Measurements from ENCODE around the gene CCL2.
"Not testable (repeated sequence)": the region's sequence is repeated elsewhere in the genome, so short reads cannot be mapped to it uniquely, and the experiment has no call there.

CCL2 gene

DNA sequence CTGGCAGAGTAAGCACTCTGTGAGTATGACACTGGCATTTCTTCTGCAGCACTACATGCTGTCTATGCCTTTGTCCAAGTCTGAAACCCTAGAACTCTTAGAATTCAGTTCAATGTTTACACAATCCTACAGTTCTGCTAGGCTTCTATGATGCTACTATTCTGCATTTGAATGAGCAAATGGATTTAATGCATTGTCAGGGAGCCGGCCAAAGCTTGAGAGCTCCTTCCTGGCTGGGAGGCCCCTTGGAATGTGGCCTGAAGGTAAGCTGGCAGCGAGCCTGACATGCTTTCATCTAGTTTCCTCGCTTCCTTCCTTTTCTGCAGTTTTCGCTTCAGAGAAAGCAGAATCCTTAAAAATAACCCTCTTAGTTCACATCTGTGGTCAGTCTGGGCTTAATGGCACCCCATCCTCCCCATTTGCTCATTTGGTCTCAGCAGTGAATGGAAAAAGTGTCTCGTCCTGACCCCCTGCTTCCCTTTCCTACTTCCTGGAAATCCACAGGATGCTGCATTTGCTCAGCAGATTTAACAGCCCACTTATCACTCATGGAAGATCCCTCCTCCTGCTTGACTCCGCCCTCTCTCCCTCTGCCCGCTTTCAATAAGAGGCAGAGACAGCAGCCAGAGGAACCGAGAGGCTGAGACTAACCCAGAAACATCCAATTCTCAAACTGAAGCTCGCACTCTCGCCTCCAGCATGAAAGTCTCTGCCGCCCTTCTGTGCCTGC is at the start of gene CCL2:
TSS of gene CCL2 (plus strand) at position 635 of the 730 bp plus-strand sequence. CDS start at position 700, 65 bp downstream.
- DNase-seq: no peak

DNA sequence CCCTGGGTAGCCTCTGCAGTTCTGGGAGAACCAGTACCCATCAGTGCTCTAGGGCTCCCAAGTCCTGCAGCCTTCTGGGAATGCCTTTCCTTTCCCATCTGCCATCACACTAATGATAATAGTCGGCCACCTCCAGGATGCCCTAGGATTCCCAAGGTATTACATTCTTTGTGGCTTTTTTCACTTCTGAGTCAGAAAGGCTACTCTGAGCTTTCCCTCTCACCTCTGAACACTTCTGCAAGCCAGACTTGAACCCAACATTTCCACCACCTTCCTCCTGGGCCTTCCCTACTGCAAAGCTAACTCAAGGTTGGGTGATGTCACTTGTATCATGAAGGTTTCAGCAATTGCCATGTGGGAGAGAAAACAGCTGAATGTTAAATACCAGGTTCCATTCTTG is 49.7 kb upstream of the CCL2 start:
- DNase-seq: no peak

DNA sequence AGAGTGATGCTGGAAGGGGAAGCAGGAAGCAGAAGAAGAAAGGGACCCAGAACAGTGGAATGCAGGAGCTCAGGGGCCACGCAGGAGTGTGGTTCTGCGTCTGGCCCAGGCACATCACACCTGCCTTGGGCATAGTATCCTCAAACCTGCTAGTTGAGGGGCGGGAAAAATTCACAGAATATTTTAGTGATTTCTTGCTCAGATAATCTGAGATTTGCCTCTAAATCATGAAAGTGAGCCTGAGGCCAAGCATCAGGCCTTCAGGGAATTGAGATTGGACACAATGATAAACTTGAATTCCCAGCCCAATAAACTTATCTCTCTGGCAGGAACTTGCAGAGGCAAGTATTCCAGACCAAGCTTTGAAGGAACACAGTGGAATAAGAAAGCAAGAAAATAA is 48.5 kb upstream of the CCL2 start:
- DNase-seq: no peak

DNA sequence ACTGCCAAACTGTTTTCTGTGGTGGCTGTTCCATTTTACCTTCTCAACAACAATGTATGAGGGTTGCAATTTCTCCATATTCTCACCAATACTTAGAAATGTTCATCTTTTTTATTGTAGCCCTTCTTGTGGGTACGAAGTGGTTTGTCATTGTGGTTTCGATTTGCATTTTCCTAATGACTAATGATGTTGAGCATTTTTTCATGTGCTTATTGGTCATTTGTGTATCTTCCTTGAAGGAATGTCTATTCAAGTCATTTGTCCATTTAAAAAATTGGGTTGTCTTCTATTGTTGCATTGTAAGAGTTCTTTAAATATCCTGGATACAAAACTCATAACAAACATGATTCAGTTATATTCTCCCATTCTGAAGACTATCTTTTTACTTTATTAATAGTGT is 47.5 kb upstream of the CCL2 start:
- no peak for DNase-seq

DNA sequence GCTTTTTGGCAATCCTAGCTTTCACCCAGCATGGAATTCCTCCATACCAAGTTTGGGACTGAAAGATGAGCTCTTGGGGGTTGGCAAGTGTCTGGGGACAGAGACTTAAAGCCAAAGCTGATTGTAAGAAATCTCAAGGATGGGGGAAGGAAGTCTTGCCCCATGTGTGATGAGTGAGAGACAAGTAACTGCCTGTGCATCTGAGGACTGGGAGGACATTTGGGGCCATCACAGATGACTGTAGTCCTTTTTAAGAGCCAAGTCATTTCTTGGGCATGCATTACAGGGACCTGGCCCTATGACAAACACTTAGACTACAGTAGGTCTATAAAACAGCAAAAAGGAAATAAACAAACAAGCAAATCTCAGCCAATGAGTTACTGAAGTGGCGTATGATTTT is 36.3 kb upstream of the CCL2 start:
- no peak for DNase-seq

DNA sequence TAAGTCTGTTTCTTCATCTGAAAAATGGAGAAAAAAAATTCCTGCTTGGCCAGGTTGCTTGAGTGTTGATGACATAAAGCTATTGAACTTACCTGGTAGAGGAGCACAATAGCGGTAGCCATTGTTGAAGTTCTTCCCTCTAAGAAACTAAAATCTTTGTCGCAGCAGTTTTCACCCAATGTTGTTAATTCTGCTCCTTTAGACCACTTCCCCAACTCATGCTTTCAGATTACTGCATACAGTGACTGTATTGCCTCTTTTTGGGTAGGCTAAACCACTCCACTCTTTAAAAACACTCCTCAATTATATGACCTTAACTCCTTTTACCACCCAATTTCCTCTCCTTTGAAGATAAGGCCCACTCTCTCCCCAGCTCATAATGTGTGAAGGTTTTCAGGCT is 35.7 kb upstream of the CCL2 start:
- no peak for DNase-seq

DNA sequence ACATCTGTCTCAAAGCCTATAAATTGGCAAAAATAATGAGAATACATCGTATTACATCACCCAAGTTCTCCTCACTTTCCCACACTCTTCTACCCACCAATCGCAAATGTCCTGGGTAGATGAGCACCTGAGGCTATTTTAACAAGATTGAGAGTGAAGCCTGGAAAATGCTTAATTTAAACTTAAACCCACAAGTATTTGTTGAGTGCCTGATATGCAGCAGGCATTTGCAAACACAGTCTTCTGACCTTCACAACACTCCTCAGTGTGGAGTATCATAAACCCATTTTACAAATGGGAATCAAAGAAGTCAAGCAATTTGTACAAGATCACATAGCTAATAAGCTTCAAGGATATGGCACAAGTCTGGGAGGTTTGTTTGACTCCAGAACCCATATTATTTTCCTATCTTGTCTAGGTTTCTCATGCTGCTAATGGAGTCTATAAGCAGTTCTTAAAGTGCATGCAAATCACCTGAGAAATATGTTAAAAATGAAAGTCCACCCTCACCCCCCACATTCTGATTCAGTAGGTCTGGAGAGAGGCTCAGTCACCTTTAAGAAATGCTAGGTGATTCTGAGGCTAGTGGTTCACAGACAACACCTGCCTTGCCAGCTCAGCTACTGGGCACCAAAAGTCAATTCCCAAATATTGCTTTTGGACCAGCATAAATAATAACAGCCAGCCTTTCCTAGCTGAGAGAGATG is 34.9 kb upstream of the CCL2 start:
- no peak for DNase-seq

DNA sequence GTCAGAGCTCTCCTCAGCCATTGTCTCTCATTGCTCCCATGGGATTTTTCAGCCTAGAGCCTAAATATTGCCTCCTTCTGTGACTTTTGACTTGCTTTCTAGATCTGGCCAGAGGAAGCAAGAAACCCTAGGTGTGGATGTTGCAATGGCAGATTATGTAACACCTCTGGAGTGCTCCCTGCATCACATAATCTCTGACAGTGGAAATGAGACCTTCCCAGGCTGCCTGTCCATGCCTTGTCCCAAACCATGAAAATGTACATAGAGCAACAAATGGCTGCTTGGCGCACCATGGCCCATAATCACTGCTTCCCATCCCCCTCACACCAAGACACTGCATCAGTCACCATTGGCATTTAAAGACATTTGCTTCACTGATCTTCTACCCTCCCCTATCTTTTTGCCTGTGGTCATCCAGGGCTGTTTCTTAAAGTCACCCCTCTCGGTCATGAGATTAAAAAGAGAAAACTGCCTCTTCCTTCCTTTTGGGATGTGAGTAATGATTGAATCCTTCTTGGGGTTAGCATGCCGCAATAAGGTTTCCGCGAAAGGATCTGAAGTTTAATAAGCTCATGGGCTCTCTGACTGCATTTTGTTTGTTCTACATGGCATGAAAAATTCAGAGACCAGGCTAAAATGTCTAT is 34.2 kb upstream of the CCL2 start:
- no peak for DNase-seq

DNA sequence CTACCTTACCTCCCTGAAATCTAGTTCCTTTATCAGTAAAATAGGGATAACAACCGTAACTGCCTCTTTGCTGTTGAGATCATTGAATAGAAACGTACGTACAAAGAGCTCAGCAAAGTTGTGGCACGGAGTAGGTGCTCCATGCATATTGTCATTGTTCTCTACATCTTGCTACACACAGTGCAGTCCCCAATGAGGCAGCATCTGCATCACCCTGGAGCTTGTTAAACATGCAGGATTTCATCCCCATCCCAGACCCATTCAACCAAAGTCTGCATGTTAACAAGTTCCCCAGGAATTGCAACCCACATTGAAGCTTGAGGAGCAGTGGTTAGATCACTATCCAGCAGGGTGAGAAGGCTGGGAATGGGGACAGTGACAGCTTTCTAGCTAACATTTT is 33.7 kb upstream of the CCL2 start:
- DNase-seq: no peak

DNA sequence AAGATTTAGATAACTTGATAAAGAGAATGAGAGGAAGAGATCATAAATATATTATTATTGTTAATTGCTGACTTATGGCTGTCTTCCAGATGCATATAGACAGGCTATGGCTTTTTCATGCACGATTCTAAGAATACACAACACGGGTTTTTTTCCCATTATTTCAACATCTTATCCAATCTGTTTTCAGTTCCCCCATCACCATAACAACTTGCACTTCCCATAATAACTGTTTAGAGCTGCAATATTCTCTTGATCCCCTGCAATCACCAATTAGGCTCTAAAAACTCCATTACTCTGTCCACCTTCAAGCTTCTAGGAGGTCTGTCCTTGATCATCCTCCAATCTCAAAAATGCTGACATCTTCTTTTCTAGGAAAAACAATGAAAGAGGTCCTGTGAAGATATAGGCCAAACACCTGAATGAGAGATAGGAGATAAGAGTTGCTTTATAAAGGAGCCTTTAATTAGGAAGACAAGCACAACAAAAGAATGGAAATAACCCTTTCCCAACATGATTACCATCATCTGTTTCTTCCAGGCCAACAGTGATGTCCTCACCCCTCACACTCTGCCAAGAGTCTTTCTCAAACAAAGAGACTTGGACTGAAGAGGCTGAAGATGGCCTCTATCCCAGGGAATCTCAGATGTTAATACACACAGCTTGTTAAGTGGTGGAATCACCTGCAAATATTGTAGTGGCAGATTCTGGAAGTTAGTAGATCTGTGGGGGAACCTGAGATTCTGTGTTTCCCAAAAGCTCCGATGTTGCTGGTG is 32.2 kb upstream of the CCL2 start:
- no peak for DNase-seq

DNA sequence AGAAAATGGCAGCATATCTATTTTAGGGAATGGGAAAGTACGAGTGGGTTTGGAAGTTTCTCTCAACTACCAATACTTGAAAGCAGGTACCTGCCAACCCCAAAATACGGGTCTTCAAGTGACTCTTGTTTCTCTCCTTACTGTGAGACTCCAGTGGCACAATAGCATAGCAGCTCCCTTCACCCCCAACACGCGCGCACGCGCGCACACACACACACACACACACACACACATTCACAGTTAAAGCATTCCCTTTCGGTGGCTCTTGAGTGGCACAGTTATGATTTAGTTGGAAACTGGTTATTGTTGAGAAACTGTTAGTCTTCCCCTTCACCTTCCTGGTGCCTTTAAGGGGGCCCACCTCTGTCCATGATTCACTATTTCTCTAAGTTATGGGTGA is 30.0 kb upstream of the CCL2 start:
- no peak for DNase-seq

DNA sequence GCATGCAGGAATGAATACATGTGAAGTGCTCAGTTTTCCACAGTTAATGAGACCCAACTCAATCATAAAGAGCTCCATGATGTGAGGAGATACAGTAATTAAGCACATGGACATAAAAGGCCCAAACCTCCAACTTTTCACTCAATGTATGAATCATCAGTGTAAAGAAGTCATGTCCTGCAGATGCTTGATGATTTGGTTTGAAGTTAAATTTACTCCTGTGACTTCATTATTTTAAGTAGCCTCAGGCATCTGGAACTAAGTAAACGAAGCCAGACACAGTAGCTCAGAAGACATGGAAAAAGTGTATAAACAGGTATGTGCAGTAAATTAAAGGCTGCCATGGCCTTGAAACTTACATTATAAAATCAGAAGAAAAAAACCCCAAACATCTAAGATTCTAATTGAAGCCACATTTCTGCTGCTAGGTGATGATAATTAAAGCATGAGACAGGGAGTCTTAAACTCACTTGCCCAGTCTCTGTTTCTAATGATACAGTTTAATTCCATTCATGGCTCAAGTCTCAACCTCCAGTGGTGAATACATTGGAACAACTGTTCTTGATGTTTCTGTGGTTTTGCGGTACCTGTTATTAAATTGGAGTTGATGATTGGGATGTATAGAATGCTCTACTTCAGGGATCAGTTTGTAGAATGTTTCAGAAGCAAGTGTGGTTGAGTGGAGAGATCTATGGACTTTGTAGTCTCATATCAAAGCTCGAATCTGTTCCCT is 28.9 kb upstream of the CCL2 start:
- DNase-seq: no peak

DNA sequence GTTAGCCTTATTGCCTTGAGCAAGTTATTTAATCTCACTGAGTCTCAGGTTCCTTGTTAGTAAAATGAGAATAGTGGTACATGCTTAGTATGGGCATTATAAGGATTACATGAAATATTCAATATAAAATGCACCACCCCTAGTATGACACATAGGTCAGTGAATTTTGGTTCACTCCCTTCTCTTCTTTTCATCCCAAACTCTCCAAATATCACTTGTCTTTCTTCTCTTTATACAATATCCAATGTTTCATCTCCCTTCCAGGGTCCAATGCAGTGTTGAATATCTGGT is 28.4 kb upstream of the CCL2 start:
- DNase-seq: no peak

DNA sequence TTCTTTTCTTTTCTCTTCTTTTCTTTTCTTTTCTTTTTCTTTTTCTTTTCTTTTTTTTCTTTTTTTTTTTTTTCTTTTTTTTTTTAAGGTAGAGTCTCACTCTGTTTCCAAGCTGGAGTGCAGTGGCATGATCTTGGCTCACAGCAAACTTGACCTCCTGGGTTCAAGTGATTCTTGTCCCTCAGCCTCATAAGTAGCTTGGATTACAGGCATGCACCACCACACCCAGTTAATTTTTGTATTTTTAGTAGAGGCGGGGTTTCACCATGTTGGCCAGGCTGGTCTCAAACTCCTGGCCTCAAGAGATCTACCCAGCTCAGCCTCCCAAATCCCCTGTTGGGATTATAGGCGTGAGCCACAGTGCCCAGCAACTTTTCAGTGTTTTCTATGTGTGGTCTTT is 27.8 kb upstream of the CCL2 start:
- not testable (repeated sequence) for DNase-seq

DNA sequence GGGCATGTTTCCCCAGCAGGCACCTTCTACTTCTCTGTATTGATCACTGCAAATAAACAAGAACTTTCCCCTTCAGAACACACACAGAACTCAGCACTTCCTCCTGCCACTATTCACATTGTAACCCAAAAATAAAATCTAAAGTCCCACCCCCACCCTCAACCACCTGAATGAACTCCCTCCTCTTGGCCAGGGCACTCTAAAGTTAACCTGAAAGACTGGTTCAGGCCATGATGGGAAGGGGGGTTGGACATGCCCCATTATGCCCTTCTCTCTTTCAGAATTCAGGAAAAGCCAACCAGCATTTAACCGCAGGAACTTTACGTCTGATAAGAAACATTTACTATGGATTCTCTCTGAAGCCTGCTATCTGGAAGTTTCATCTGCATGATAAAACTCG is 27.4 kb upstream of the CCL2 start:
- DNase-seq: no peak

DNA sequence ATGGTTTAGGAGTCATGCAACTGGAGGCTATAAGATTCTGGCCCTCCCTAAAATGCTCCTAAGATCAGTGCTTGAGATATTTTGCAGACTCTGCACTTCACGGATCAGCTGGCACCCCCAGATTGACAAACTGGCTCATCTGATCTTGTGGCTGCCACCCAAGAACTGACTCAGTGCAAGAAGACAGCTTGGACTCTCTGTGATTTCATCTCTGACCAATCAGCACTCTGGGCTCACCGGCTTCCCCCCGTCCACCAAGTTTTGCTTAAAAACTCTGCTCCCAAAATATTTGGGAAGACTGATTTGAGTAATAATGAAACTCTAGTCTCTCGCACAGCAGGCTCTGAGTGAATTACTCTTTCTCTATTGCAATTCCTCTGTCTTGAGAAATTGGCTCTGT is 26.3 kb upstream of the CCL2 start:
- DNase-seq: no peak

DNA sequence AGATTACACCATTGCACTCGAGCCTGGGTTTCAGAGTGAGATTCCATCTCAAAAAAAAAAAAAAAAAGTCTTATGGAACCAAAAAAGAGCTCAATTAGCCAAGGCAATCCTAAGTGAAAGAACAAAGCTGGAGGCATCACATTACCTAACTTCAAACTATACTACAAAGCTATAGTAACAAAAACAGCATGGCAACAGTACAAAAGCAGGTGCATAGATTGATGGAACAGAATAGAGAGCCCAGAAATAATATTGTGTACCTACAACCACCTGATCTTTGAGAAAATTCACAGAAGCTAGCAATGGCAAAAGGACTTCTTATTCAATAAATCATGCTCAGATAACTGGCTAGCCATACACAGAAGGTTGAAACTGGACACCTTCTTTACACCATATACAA is 24.7 kb upstream of the CCL2 start:
- DNase-seq: no peak

DNA sequence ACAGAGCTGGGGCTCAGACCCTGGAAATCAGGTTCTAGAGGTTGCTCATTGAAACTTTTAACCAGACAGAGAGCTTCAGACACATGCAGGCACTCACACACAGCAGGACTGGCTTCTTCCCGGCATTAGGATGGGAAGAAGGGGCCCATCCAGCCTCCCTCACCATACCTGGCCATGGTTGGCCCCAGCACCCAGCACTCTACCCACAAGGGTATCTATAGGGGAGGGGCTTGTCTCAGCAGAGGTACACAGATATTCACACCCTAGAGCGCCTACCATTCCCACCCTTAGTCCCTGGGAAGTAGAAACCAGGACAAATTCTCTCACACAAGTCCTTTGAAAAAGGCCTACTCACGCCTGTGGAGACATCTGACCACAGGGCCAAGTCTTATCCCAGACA is 20.5 kb upstream of the CCL2 start:
- no peak for DNase-seq

DNA sequence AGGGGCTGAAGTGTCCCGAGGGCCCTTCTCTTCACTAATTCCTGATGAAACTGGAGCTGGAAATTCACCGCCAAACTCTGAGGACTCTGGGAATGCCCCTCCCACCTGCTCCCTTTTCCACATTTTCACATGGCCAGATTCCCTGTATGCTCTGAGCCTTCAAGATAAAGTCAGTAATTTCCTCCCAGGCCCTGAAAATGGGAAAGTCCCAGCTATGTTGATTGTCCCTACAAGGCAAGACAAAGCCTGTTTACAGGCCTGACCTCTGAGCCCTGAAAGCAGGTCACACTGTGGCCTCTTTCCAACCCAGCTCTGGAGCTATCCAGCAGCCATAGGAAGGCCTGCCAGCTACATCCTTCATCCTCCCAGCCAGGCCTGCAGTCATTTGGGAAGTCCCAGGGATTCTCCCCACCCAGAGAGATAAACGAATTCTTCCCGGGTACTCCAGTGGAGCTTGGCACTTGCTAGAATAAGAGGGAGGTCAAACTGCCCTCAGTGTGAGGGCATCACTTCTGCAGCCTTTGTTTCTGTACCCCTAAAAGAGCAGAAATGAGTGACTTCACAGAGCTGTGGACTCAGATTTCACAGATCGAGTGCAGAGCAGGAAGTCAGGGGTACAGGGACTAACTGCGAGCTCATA is 19.6 kb upstream of the CCL2 start:
- no peak for DNase-seq

DNA sequence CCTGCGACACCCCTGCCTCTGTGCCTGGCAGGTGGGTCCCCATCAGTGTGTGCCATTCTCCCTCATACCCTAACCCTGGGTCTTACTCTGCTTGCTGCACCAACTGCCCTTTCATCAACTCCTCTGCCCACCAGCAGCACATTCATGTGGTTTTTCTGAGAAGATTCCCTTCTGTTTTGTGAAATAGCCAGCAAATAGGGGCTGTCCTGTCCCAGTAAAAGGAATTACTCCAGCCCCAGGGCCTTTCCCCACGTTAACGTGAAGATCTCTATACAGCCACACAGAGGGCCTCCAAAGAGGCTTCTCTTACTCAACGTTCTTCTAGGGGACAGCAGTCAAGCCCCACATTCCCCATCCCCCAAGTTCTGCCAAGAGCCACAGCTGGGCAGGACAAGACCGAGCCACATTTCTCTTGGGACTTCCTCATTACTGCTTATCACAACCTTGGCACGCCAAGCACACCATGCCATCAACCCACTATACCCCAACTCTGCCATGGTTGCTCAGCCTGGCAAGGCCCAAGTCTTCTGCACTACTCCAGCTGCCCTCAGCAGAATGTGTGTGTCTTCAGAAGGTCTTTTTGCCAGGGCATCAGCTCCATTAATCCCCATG is 18.7 kb upstream of the CCL2 start:
- no peak for DNase-seq

DNA sequence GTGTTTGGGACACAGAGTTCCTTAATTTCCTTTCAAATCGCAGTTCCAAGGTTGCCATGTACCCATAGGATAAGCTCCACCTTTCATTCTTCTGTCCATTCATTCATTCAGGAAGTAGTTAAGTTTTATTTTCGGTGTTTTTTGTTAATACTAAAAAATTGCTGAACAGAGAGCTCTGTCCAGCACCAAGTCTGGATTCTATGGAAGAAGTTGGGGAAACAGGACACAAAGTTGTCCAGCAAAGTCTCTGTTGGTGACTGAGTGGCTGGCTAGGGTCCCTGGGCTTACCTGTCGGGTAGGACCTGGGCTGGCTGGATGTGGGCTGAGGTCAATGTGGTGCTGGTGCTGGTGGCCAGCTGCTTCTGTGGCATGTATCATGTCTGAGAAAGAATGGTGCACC is 17.6 kb upstream of the CCL2 start:
- DNase-seq: no peak

DNA sequence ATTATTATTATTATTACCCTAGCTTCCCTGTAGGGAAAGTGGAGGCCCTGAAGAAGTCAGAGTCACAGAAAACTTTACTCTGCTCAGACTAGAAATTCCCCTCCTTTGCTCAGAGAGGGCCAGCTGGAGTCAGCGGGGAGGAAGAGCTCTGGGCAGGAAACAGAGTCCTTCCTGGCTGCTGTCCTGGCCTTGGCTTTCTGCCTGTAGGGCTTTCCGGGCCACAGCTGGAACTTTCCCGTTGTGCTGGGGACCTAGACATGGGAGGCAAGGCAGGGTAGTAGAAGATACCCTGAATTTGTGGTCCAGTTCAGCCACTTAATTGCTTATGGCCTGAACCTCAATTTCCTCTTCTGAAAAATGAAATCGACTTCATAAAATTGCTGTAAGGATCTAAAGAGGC is 14.0 kb upstream of the CCL2 start:
- DNase-seq: no peak

All from CD4-positive, alpha-beta T cell treated with Interleukin-17A for 1 hour (primary cell).